ENCODE data around the gene TMEM175. TPM values are rescaled to one million over a fixed set of nuclear protein-coding genes. Genes with fewer than 3 reads are reported as not detected.

TMEM175 gene
- total and polyA plus RNA-seq, 2 of the 8 experiments (the other 6 are each of a cell fraction or from before 2014, with no cell fraction given), result 4.9 to 20.7 TPM

GRCh38 chr4:883377-884095 lies 48.7 kb upstream of the TMEM175 start:
- H3K4me1 ChIP-seq (replicated peaks in 1 of 4; ENCODE audit: control insufficient read depth in 3 of 4, insufficient read depth in 4 of 4, low read length in 3 of 4), result no peaks in the 10 kb centered on the region
- peaks cover 4 to 16% (median 12%) of the 10 kb centered on the region in 4 experiments; a peak in 6 of 8 replicates for H3K36me3 ChIP-seq (ENCODE audit: control insufficient read depth in 2 of 4, insufficient read depth in 4 of 4, low read length in 3 of 4)
- no peak overlapping the region for H4K5ac ChIP-seq (ENCODE audit: insufficient read length, low read depth, low read length)
- no peak overlapping the region for H2BK15ac ChIP-seq (ENCODE audit: low read length)
- no peak overlapping the region for H3K4me2 ChIP-seq (ENCODE audit: insufficient read depth in 1 of 2, low read depth in 2 of 2, low read length in 2 of 2)
- no peak for DNase-seq (ENCODE audit: low read depth in 1 of 2, low spot score in 2 of 2)
- no peak overlapping the region for H2BK20ac ChIP-seq (ENCODE audit: low read length)
- no peak for FAIRE-seq
- no peak overlapping the region for H2BK5ac ChIP-seq (ENCODE audit: low read depth, low read length)
- no peak overlapping the region for H3K56ac ChIP-seq (replicated peaks; ENCODE audit: insufficient read length, low read depth, low read length)
- no peak overlapping the region for H3K23ac ChIP-seq (ENCODE audit: insufficient read length)
- no peaks in the 10 kb centered on the region for H3K79me2 ChIP-seq (ENCODE audit: control insufficient read depth in 1 of 2, insufficient read depth in 2 of 2, low read length in 2 of 2)
- no peak overlapping the region for H3K14ac ChIP-seq (ENCODE audit: insufficient read length)
- H2AFZ ChIP-seq (ENCODE audit: low read length), result no peak overlapping the region
- H3K27me3 ChIP-seq (replicated peaks in 1 of 4; ENCODE audit: control insufficient read depth in 3 of 4, extremely low read depth in 1 of 4, insufficient read depth in 3 of 4, low read length in 3 of 4), result no peaks in the 10 kb centered on the region
- no peak overlapping the region for H2BK12ac ChIP-seq (ENCODE audit: low read depth, low read length)
- ChIA-PET CTCF (ENCODE audit: partially characterized antibody) (interaction anchor here (0.7 to 5.8 kb wide), 5 partner anchors 8 to 141 kb away, joined by 3 to 34 read pairs (median 4); no protein-coding TSS in a partner anchor), POLR2A (ENCODE audit: partially characterized antibody) (interaction anchor here (1.0 to 1.9 kb wide), 3 partner anchors 15 to 75 kb away, joined by 3 to 4 read pairs (median 3); no protein-coding TSS in a partner anchor)
- no peak overlapping the region for H3K9ac ChIP-seq (replicated peaks in 1 of 4; ENCODE audit: extremely low read depth in 1 of 4, low read depth in 3 of 4, low read length in 3 of 4)
- no peak overlapping the region for H4K91ac ChIP-seq (replicated peaks; ENCODE audit: insufficient read length, low read length)
- no peak overlapping the region for H2AK5ac ChIP-seq (ENCODE audit: low read depth, low read length)
- 92% methylated on average over 26 of the region's 26 CpGs; no CpG with 5 or more reads in 1 of the 2 experiments for WGBS, 2 experiments (ENCODE audit: extremely low coverage in 1 of 2, insufficient coverage in 1 of 2, insufficient read length in 1 of 2, insufficient replicate concordance in 2 of 2, low coverage in 1 of 2, low lambda C conversion rate in 2 of 2, missing lambda C conversion rate in 1 of 2)
- no peak overlapping the region for H3K4me3 ChIP-seq (ENCODE audit: extremely low read depth in 1 of 4, insufficient read depth in 2 of 4, low read depth in 3 of 4, low read length in 4 of 4)
- H2BK120ac ChIP-seq (replicated peaks; ENCODE audit: low read depth, low read length), result no peak overlapping the region
- H3K4ac ChIP-seq (replicated peaks; ENCODE audit: insufficient read length, low read depth, low read length), result no peak overlapping the region
- peaks cover 0 to 6% of the 10 kb centered on the region in 2 experiments; a peak in 1 of 4 replicates for H3K9me3 ChIP-seq (ENCODE audit: insufficient read depth in 2 of 2, low read depth in 1 of 2, low read length in 1 of 2)
- no peak overlapping the region for H4K8ac ChIP-seq (ENCODE audit: extremely low read depth, insufficient read depth, low read length)
- H3K27ac ChIP-seq (ENCODE audit: low read depth, low read length), result no peak overlapping the region
- H3K23me2 ChIP-seq (ENCODE audit: low read depth, low read length), result no peaks in the 10 kb centered on the region; the same call in 1 of the 2 replicates
- peaks cover 0 to 19% of the 10 kb centered on the region in 2 experiments for H4K20me1 ChIP-seq (replicated peaks in 1 of 2; ENCODE audit: control insufficient read depth in 1 of 2, insufficient read depth in 2 of 2, low read length in 2 of 2)
- no peak overlapping the region for H3K18ac ChIP-seq (ENCODE audit: extremely low read depth, low read length)
- no peaks in the 10 kb centered on the region; the same call in 1 of the 2 replicates for H3K79me1 ChIP-seq (ENCODE audit: low read depth, low read length)
- TF ChIP-seq TCF12 (IDR thresholded peaks at IDR 0.05; ENCODE audit: low read depth, low read length) (no peak), GABPA (IDR thresholded peaks at IDR 0.05; ENCODE audit: borderline replicate concordance, insufficient read depth, low read length) (no peak), CHD2 (IDR thresholded peaks at IDR 0.05; ENCODE audit: low read length) (no peak), TEAD4 (IDR thresholded peaks at IDR 0.05; ENCODE audit: low read depth, low read length) (no peak), RXRA (IDR thresholded peaks at IDR 0.05; ENCODE audit: insufficient read depth, low read depth, low read length) (no peak), TAF7 (optimal IDR thresholded peaks at IDR 0.05; ENCODE audit: borderline replicate concordance, low read depth, low read length) (no peak), SIRT6 (IDR thresholded peaks at IDR 0.05; ENCODE audit: low read length) (no peak), ZNF274 (IDR thresholded peaks at IDR 0.05; ENCODE audit: borderline replicate concordance, extremely low read depth, low read length) (no peak), EP300 (IDR thresholded peaks at IDR 0.05; ENCODE audit: borderline replicate concordance in 1 of 2, low read depth in 2 of 2, low read length in 2 of 2) (no peak), HDAC2 (IDR thresholded peaks at IDR 0.05; ENCODE audit: borderline replicate concordance in 1 of 2, low read depth in 2 of 2, low read length in 2 of 2) (no peak), POLR2AphosphoS5 (IDR thresholded peaks at IDR 0.05; ENCODE audit: low read depth, low read length) (no peak)
- TF ChIP-seq, protein P1, sequence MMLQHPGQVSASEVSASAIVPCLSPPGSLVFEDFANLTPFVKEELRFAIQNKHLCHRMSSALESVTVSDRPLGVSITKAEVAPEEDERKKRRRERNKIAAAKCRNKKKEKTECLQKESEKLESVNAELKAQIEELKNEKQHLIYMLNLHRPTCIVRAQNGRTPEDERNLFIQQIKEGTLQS (IDR thresholded peaks at IDR 0.05; ENCODE audit: insufficient read depth, low read depth, low read length), result no peak
